T-helper 2 cell treated with Interferon-gamma antibody and Interleukin-4, amounts not matched to agents 5 μg/mL and 100 μg/mL, for 36 hours (primary cell): Measurements from ENCODE around the gene PPP1R1C.

ENCODE experiments used
- DNase-seq: peaks from one replicate; pipeline ENCODE4 v3.0.0; 2021; ENCODE audit warnings: low spot score
- H3K27ac Mint-ChIP-seq: one replicate; pipeline ENCODE4 v1.8.0; 2021; ENCODE audit warnings: mild to moderate bottlenecking, mixed read lengths
- H3K27me3 Mint-ChIP-seq: one replicate; pipeline ENCODE4 v1.8.0; 2021; ENCODE audit warnings: low read depth, mixed read lengths
- H3K36me3 Mint-ChIP-seq: one replicate; pipeline ENCODE4 v1.8.0; 2021; ENCODE audit warnings: low read depth, mixed read lengths
- H3K4me1 Mint-ChIP-seq: one replicate; pipeline ENCODE4 v1.8.0; 2021; ENCODE audit warnings: low read depth, mixed read lengths
- H3K4me3 Mint-ChIP-seq: one replicate; pipeline ENCODE4 v1.8.0; 2022; ENCODE audit warnings: mild to moderate bottlenecking, moderate library complexity, mixed read lengths
- H3K9me3 Mint-ChIP-seq: one replicate; pipeline ENCODE4 v1.8.0; 2021; ENCODE audit warnings: mixed read lengths

The PPP1R1C gene

GRCh38 chr2:182049372-182050148, 63.9 kb downstream of the PPP1R1C start:
- no peak overlapping the region for H3K4me3 Mint-ChIP-seq
- H3K27me3 Mint-ChIP-seq = peaks cover 2% of the 10 kb centered on the region
- no peaks in the 10 kb centered on the region for H3K4me1 Mint-ChIP-seq
- no peaks in the 10 kb centered on the region for H3K36me3 Mint-ChIP-seq
- no peak overlapping the region for H3K27ac Mint-ChIP-seq
- H3K9me3 Mint-ChIP-seq = no peaks in the 10 kb centered on the region
- no peak for DNase-seq

- Mint-ChIP-seq H3K9me3 (no peaks in the 10 kb centered on the region), H3K36me3 (no peaks in the 10 kb centered on the region)
These were observed 64.9 kb downstream of the PPP1R1C start for GRCh38 chr2:182050333-182051135.

GRCh38 chr2:182055993-182056392, 70.3 kb downstream of the PPP1R1C start:
- no peaks in the 10 kb centered on the region for H3K36me3 Mint-ChIP-seq
- H3K27ac Mint-ChIP-seq = no peak overlapping the region
- H3K9me3 Mint-ChIP-seq = no peaks in the 10 kb centered on the region
- DNase-seq = no peak
- peaks cover 8% of the 10 kb centered on the region for H3K27me3 Mint-ChIP-seq
- no peaks in the 10 kb centered on the region for H3K4me1 Mint-ChIP-seq
- H3K4me3 Mint-ChIP-seq = no peak overlapping the region

More at GRCh38 chr2:182050333-182051135, 64.9 kb downstream of the PPP1R1C start:
- Mint-ChIP-seq H3K27me3 (peaks cover 2% of the 10 kb centered on the region), H3K4me1 (no peaks in the 10 kb centered on the region), H3K4me3 (no peak overlapping the region), H3K27ac (no peak overlapping the region)
- DNase-seq = no peak

GRCh38 chr2:182057002-182057401, 71.3 kb downstream of the PPP1R1C start:
- Mint-ChIP-seq H3K36me3 (no peaks in the 10 kb centered on the region), H3K9me3 (no peaks in the 10 kb centered on the region), H3K4me3 (no peak overlapping the region), H3K4me1 (no peaks in the 10 kb centered on the region), H3K27me3 (peaks cover 10% of the 10 kb centered on the region), H3K27ac (no peak overlapping the region)
- DNase-seq = no peak

- Mint-ChIP-seq H3K36me3 (no peaks in the 10 kb centered on the region), H3K4me3 (no peak overlapping the region), H3K27ac (no peak overlapping the region), H3K9me3 (no peaks in the 10 kb centered on the region), H3K27me3 (peaks cover 10% of the 10 kb centered on the region), H3K4me1 (no peaks in the 10 kb centered on the region)
- no peak for DNase-seq
These were observed 72.4 kb downstream of the PPP1R1C start for GRCh38 chr2:182058056-182058455.

GRCh38 chr2:182061739-182062138, 76.1 kb downstream of the PPP1R1C start:
- no peaks in the 10 kb centered on the region for H3K36me3 Mint-ChIP-seq
- no peak overlapping the region for H3K4me3 Mint-ChIP-seq
- peaks cover 8% of the 10 kb centered on the region for H3K27me3 Mint-ChIP-seq
- H3K9me3 Mint-ChIP-seq = no peaks in the 10 kb centered on the region
- DNase-seq = no peak
- no peak overlapping the region for H3K27ac Mint-ChIP-seq
- H3K4me1 Mint-ChIP-seq = no peaks in the 10 kb centered on the region

- no peaks in the 10 kb centered on the region for H3K9me3 Mint-ChIP-seq
- no peaks in the 10 kb centered on the region for H3K4me1 Mint-ChIP-seq
- H3K4me3 Mint-ChIP-seq = no peak overlapping the region
- H3K36me3 Mint-ChIP-seq = no peaks in the 10 kb centered on the region
- no peak for DNase-seq
- peaks cover 5% of the 10 kb centered on the region for H3K27me3 Mint-ChIP-seq
- H3K27ac Mint-ChIP-seq = no peak overlapping the region
These were observed 76.8 kb downstream of the PPP1R1C start for GRCh38 chr2:182062329-182062972.

GRCh38 chr2:182064019-182064778, 78.5 kb downstream of the PPP1R1C start:
- Mint-ChIP-seq H3K27me3 (peaks cover 3% of the 10 kb centered on the region), H3K4me3 (no peak overlapping the region), H3K9me3 (no peaks in the 10 kb centered on the region), H3K27ac (no peak overlapping the region), H3K36me3 (no peaks in the 10 kb centered on the region), H3K4me1 (no peaks in the 10 kb centered on the region)
- DNase-seq = no peak

- H3K4me1 Mint-ChIP-seq = no peaks in the 10 kb centered on the region
- no peak for DNase-seq
- no peaks in the 10 kb centered on the region for H3K9me3 Mint-ChIP-seq
These were observed 80.9 kb downstream of the PPP1R1C start for GRCh38 chr2:182066400-182067087.

GRCh38 chr2:182067393-182067792, 81.7 kb downstream of the PPP1R1C start:
- Mint-ChIP-seq H3K27ac (no peak overlapping the region), H3K9me3 (no peaks in the 10 kb centered on the region), H3K4me3 (no peak overlapping the region), H3K27me3 (peaks cover 2% of the 10 kb centered on the region), H3K36me3 (no peaks in the 10 kb centered on the region), H3K4me1 (no peaks in the 10 kb centered on the region)
- DNase-seq = no peak

More at GRCh38 chr2:182066400-182067087, 80.9 kb downstream of the PPP1R1C start:
- Mint-ChIP-seq H3K27ac (no peak overlapping the region), H3K4me3 (no peak overlapping the region), H3K27me3 (peaks cover 2% of the 10 kb centered on the region), H3K36me3 (no peaks in the 10 kb centered on the region)

GRCh38 chr2:182068811-182069210, 83.2 kb downstream of the PPP1R1C start:
- DNase-seq = no peak
- Mint-ChIP-seq H3K36me3 (no peaks in the 10 kb centered on the region), H3K27me3 (peaks cover 2% of the 10 kb centered on the region), H3K9me3 (no peaks in the 10 kb centered on the region), H3K4me1 (no peaks in the 10 kb centered on the region), H3K27ac (no peak overlapping the region), H3K4me3 (no peak overlapping the region)

GRCh38 chr2:182069416-182069815, 83.8 kb downstream of the PPP1R1C start:
- Mint-ChIP-seq H3K9me3 (no peaks in the 10 kb centered on the region), H3K4me3 (no peak overlapping the region), H3K36me3 (no peaks in the 10 kb centered on the region), H3K27me3 (peaks cover 2% of the 10 kb centered on the region), H3K4me1 (no peaks in the 10 kb centered on the region), H3K27ac (no peak overlapping the region)
- DNase-seq = no peak

GRCh38 chr2:182069908-182070307, 84.3 kb downstream of the PPP1R1C start:
- Mint-ChIP-seq H3K4me3 (no peak overlapping the region), H3K27me3 (peaks cover 2% of the 10 kb centered on the region), H3K27ac (no peak overlapping the region), H3K9me3 (no peaks in the 10 kb centered on the region), H3K36me3 (no peaks in the 10 kb centered on the region), H3K4me1 (no peaks in the 10 kb centered on the region)
- no peak for DNase-seq
